CD4-positive, alpha-beta T cell treated with Interleukin-21 for 1 hour (primary cell): Measurements from ENCODE around the gene CHSY1.

ENCODE experiments used
- DNase-seq: peaks from one replicate; pipeline ENCODE4 v3.0.0-alpha.2; 2020

Gene CHSY1

DNA sequence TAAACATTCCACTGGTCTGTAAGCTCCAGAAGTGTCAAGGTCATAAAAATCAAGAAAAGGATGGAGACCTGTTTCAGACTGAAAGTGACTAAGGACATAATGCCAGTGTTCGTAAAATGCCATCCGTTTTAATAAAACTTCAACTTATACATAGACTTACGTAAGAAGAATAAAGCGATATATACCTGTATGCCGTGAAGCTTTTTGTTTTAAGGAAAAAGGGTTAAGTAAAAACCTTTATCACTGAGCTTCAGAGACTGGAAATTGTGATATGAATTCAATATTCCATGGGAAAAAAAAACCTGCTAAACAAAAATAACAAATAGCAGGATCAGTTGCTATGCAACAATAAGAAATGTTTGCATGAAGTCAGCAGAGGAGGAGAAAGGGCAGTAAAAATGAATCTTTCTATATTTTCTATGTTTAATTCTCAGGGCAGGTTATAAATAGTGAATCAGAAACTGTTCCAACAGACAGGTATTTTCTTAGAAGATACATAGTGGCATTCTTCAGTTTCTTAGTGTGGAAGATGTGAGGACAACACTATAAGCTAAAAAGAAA, 42.5 kb downstream of the CHSY1 start:
- DNase-seq: no peak

DNA sequence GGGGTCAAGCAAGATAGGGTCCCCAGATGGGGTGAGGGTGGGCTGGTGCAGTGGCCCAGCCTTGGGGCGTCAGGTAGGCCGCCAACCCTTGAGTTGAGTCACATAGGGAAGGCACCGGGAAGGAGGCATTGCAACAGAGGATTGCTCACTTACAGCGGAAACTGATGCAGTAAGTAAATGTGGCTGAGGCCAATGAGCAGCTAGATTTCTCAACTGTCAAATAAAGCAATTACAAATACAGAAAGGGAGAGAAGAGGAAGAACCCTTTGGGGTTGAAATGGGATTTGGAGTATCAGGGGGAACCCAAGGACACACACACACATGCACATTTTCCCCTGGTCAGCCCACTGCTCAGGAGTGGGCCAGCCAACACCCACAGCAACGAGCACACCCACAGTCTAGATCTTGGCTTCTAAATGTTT, 44.0 kb downstream of the CHSY1 start:
- no peak for DNase-seq

DNA sequence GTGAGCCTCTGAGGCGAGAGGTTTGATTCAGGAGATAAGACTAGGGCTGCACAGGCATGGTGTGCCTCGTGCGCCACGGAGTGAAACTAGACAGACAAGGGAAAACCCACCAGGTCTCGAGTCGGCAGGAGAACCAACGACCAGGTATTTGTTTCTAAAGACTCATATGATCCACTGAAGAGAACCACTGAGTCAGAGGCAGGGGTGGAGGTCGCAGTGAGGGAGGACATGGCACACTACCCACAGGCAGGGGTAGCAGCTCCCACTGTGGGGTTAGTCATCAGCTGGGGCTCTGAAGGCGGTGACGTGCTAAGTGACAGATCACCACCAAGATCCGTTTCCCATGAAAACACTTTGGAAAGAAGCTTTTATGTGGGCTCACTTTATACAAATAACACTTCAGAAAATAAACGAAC, 45.7 kb downstream of the CHSY1 start:
- DNase-seq: peak; percentile 60

GRCh38 chr15:101204739-101205535, 46.9 kb downstream of the CHSY1 start:
- no peak for DNase-seq

- no peak for DNase-seq
Measured at GRCh38 chr15:101203607-101204189, 48.1 kb downstream of the CHSY1 start.

DNA sequence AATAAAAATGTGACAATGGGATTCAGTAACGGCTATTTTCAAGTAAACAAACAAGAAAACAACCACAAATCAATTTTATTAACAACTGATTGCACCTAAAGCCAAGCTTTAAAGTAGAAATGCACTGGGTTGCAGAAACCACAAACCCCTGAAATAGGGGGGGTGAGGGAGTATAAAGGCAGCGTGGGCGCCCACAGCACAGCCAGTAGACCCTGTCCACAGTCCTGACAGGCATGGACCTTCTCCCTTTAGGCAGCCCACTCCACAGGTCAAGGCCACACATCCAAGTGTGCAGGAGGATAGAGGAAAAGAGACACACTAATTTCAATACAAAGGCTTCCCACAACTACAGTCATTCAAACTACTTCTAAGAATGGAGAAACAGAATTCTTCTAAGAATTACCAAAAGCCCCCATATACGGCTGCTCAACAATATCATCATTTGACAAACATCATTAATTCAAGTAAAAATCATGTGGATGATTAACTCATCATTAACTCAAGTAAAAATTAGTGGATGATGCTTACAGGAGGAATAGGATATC, 48.7 kb downstream of the CHSY1 start:
- DNase-seq: no peak

DNA sequence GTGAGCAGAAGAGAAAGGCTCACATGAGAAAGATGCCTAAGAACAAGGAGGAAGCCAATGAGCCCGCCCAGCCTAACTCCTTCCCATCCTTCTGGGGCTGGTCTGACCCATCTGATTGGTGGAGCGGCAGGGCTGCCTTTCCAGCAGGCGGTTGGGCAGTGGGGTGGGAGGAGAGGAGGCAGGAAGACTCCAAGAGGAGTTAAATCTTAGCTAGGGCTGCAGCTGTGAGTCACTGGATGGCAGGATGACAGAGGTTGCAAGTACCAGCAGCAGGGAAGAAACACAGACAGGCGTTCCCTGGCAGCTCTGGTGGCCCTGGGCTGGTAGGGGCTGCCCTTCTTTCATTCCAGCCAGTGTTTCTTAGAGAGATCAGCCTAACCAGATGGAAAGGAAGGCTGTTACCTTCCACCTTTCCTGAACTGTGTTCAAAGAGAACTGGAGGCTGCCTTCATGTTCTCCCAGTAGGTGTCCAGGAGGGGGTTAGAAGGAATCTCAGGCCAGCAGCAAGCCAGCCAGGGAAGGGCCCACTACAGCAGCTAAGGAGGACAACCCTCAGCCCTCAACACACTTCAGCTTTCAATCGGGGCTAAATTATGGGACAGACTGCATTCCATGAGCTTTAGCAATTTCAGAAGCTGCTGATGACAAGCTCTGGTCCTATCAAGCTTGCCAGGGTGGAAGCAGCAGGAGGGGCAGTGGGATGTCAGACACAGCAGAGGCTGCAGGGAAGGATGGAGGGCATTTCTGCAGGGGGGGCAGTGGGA, 50.3 kb downstream of the CHSY1 start:
- no peak for DNase-seq

- no peak for DNase-seq
Measured at GRCh38 chr15:101200181-101200580, 51.7 kb downstream of the CHSY1 start.

- no peak for DNase-seq
Measured at GRCh38 chr15:101198800-101199199, 53.0 kb downstream of the CHSY1 start.

GRCh38 chr15:101198031-101198575, 53.7 kb downstream of the CHSY1 start:
- DNase-seq: no peak

DNA sequence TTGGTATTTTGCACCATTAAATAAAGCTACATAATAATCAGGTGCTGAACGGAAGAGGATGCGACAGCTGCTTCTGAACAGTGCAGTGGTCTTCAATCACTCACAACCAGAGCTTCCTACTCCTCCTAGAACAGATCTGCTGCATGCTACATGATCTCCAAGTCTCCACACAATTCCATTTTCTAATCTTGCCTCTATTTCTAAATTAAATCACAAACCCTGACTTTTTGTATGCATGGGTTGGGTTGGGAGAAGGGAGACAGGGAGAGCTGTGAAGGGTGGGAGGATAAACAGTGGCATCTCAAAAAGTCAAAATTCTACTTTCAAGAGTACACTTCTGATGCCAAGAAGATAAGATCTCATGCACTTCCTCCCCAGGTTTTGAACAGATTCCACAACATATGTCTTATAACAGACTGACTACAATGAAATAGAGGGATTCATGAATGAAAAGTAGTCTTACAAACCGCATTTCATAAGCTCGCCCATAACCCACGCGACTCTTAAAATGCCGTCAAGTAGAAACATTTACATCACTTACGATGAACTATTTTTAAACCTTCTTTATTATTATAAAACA, 57.2 kb downstream of the CHSY1 start:
- no peak for DNase-seq

GRCh38 chr15:101193806-101194545, 57.9 kb downstream of the CHSY1 start:
- no peak for DNase-seq

- no peak for DNase-seq
Measured at GRCh38 chr15:101193120-101193644, 58.7 kb downstream of the CHSY1 start.

- no peak for DNase-seq
Measured at GRCh38 chr15:101192081-101192480, 59.8 kb downstream of the CHSY1 start.

- DNase-seq: no peak
Measured at GRCh38 chr15:101191242-101191641, 60.6 kb downstream of the CHSY1 start.

DNA sequence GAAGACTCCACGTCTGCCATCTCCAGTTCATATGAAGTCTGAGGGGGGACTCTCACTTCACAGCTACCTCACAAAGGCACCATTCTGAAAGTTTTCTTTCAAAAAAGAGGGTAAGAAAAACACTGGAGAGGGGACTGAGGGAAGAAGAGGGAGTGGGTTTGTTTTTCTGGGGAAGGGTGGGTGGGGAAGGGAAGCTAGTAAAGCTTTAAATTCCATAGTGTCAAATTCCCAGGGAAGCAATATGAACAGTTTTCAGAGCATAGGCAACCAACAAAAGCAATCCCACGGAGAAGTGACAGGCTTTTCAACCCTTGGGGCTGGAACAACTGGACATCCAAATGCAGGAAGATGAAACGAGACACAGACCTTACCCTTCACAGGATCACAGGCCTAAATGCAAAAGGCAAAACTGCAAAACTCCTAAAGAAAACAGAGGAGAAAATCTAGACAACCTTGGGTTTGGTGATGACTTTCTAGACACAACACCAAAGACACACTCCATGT, 61.7 kb downstream of the CHSY1 start:
- no peak for DNase-seq

DNA sequence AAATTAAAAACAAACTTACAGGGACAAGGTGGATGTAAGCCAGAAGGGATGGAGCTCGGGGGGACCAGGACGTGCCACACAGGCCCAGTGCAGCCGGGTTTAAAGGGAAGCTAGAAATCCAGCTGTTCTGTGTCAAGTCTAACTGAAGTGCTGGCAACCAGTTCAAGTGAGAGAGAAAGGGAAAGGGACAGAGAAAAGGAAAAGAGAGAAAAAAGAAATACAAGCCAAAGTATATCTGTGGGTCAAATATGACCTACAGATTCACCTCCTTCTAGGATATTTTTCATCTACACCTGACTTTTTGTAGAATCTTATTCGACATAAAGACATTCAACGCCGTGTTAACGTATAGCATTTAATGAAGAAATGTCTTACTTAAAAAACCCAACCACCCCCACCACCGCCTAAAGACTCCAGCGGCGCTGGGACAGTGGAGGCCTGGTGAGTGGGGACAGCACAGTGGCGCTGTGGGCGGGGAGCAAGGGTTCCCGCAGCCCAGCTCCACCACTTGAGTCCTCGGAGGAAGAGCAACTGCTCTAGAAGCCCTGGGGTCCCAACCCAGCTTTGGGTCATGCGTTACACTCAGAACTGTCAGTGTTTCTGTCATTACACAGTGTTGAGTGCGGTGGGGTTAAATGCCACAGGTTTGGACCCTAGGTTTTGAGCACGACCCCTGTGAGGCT, 62.3 kb downstream of the CHSY1 start:
- DNase-seq: no peak

DNA sequence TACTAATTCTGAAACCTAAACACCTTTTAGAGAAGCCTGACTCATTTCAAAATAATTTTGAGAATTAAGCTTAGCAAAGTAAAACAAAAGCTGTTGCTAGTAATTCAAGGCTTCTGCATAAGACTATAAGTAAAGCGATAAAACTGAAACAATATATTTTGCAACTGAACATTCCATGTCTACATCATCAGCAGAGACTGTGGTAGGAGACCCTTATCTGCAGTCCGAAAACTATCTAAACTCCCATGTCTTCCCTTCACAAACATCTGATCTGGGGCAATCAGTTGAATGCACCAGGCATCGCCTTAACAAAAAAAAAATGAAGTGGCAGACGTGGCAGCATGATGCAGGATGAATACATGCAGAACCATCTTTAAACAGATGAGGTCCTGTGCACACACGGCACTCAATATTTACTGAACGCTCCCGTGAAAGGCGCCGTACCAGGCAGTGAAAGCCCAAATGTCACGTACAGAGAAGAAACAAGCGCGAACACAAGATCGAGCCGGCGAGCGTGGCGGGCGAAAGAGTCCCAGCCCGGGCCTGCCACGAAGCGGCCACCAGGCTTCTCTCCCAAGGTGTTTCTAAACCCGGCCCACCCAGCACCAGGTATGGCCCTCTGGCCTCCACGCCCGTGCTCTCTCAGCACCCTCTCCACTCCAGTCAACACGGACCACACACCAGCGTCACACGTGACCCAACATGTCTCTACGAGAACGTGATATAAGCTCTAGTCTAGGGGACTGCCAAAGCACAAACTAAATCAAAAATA, 63.0 kb downstream of the CHSY1 start:
- DNase-seq: no peak

GRCh38 chr15:101187820-101188636, 63.8 kb downstream of the CHSY1 start:
- no peak for DNase-seq
